KBM-7 (cell line): ENCODE data around the gene SWAP70.
A peak's percentile ranks its signal among the peaks of the same experiment; 100 is the strongest.

Source experiments
- DNase-seq: peaks from one replicate; pipeline ENCODE4 v3.0.0-alpha.2; 2015
- in situ Hi-C: fragments of 300-500 bp; cut with MboI; formaldehyde crosslinking; loops from 2 replicates; pipeline ENCODE4 v1.14.3; 2020; ENCODE audit warnings: low sequenced_read_pairs, low pct_unique_long_range_greater_than_20kb, mixed read lengths

The SWAP70 gene

DNA sequence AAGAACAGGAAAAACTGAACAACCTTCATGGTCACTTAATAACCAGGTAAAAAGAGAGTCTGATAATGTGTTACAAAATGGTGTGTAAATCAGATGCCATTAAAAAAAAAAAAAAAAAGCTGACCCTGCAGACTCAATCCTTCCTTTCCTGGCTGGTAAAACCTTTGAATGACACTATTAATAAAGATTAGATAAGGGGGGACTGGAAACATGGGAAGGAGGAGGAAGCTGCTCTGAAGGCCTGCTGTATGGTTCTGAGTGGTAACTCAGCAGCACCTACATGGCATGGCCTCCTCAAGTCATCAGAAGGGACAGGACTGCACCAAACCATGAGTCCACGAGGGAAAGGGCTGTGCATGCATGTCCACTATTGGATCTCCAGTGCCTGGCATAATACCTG is 18.0 kb upstream of the SWAP70 start:
- no peak for DNase-seq
- in situ Hi-C loops = no loop called here

DNA sequence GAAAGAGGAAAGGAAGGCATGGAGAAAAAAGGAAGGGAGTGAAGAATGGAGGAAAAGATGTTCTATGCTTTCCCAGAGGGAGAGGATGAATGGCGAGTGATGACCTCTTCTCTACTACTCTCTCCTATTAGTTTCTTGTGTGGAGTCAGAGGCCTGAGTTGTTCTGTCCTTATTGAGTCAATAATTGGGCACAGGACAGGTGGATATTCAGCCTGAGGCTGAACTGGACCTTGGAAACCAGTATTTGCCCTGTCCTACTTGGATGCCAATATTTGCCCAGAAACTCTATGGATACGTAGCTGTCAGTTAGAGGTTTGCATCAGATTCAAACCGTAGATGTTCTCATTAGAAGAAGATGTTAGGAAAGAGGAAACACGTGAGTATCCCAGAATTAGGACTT is 17.6 kb upstream of the SWAP70 start:
- in situ Hi-C loops = no loop called here
- DNase-seq = no peak

DNA sequence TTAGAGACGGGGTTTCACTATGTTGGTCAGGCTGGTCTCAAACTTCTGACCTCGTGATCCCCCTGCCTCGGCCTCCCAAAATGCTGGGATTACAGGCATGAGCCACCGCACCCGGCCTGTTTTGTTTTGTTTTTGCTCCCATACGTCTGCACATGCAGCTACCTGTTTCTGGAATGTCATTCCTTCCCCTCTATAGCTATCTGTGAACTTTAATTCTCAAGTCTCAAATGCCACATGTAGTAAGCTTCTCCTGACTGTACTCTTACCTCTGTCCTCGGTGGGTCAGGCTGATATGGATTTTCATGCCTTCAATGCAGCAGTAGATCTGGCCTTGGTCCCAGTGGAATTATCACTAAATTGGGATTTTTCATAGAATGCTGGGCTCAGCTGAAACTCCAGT is 12.4 kb upstream of the SWAP70 start:
- in situ Hi-C loops = no loop called here
- no peak for DNase-seq

DNA sequence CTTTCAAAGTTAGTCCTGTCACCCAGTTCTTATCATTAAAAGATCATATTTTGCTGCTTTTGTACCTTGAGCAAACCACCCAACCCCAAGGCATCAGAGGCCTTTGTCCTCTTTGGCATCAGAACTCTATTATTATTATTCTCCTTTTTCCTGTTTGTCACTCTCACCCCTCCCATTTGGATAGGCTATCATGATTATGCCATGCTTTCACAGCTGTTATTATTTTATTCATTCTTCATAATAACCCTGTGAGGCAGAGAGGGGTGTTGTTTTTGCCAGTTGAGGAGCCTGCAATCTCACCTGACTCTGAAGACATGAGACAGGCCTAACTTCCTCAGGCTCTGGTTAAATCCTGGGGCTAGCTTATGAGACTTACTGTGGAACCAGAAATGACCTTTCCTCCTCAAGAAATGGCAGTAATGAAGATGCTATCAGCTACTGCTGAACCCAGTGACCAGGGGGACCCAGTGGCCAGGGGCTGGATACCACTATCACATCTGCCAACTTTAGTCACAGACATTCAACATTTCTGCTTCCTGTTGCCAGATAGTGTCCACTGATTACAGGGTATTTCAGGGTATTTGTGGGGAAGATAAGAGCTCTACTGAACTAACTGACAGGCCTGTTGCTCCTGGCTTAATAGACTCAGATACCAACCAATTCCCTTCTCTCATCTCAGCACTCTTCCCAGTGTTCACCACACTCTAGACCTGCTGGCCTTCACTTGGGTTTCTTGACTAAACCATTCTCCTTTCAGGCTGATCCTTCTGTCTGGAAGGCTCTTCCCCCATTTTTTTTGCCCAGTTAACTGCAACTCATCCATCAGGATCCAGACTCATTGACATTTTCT is 11.8 kb upstream of the SWAP70 start:
- in situ Hi-C loops = no loop called here
- peak; percentile 64 for DNase-seq

DNA sequence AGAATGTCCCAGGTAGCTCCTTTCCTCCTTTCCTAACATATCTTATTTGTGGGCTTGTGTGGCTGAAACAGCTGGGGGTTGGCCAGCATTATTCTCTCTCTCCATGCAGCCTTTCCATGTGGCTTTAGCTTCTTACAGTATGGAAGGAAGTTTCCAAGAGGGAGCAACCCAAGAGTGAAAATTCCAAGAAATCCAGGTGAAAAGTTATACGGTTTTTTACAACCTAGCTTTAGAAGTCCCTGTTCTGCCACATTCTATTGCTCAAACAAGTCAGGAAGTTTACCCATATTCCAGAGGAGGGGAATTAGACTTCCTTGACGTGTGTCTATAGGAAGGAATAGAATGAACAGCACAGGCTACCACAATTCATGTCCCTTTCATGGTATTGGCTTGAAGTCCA is 10.0 kb upstream of the SWAP70 start:
- DNase-seq = no peak
- in situ Hi-C loops = no loop called here

DNA sequence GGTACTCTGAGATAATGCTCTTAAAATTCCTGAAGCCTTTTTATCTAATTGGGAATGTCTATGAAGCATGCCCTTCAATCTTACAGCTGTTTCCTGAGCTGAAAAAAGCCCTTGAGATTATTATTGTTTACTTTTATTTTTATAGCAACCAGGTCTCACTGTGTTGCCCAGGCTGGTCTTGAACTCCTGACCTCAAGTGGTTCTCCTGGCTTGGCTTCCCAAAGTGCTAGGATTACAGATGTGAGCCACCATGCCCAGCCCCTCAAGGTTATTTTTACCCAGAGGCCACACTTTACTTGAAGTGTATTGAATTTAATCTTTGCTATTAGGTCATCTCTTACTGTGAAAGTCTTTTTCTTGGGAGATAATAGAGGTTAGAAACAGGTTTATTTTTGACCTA is 7.0 kb upstream of the SWAP70 start:
- DNase-seq = no peak

DNA sequence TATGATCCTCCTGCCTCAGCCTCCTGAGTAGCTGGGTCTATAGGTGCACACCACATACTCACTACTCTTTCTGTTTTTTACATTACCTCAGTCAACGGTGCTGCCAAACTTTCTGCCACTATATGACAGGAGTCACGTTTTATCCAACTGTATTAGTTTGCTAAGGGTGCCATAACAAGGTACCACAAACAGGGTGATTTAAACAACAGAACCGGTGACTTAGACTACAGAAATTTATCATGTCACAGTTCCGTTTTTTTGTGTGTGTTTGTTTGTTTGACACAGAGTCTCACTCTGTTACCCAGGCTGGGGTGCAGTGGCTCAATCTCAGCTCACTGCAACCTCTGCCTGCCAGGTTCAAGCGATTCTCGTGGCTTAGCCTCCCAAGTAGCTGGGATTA is 6.3 kb upstream of the SWAP70 start:
- DNase-seq = no peak
- in situ Hi-C loops = no loop called here

More for the DNA sequence above, 7.0 kb upstream of the SWAP70 start:
- in situ Hi-C loops = no loop called here

DNA sequence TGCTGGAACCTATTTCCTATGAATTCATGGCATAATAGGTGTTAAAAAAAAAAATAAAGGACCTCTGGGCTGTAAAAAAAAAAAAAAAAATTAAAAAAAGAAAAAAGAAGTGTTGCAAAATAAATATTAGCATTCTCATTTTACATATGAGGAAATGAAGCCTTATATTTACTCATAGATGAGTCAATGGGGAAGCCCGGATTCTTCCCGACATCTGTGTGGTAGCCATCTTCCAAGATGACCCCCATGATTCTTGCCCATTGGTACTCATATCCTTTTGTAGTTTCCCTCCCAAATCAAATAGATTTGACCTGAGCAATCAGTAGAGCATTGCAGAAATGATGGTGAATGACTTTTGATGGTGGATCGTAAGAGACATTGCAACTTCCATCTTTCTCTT is 3.0 kb upstream of the SWAP70 start:
- DNase-seq = no peak
- in situ Hi-C loops = no loop called here

DNA sequence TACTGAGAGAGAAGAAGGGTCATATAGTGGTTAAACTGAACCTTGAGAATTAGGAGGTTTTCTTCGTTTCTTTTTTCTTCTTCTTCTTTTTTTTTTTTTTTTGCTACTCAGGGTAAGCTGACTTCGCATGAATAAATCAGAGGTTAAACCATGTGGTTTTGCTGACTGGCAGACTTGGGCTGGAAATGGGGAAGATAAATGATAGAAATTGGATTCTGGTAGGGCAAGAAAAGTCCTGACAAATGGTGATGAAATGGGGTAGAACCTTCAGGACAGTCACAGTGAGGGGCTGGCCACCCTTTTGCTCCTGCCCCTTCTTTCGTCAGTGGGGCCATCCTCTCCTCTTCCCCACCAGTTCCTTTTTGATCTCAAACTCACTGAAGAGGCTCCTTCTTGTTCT is 1.6 kb upstream of the SWAP70 start:
- in situ Hi-C loops = no loop called here

DNA sequence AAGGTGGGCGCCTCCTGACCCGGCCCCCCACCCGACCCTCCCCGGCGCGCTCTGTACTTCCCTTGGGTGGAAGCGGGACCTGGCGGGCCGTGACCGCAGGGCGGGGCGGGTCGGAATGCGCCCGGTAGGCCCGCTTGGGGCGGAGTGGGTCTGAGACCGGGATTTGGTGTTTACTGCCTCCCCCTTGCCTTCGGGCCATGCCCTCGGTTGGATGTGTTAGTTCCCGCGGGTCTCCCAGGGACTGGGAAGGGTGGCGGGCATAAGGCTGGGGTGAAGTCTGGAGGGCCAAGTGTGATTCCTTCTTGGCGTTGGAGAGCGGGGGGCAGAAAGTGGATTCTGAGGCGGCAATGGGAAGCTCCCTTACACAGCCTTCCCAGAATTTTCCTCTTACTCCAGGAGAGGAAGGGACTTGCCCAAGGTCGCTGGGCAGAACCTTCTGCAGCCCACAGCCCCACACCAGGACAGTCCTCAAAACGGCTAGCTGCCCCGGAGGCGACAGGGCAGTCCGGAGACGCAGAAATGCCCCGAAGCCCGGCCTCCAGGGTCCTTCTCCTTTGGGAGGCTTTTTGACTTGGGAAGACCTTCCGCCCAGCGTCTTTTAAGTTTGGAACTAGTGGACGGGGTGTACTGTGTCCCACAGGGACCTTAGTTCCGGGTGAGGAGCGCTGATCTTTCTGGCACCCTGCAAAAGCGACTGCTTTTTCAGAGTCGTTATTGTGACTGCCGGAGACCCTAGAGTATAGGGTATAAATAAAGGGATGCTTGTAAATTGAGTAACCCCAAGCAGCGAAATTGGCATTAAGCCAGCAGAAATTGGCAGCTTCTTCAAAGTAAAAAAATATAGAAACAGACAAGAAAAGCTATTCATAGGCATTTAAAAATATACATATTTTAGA is 647 bp downstream of the SWAP70 start:
- peak; percentile 71 for DNase-seq
- in situ Hi-C loops = no loop called here

More for the DNA sequence above, 1.6 kb upstream of the SWAP70 start:
- peak; percentile 90 for DNase-seq

DNA sequence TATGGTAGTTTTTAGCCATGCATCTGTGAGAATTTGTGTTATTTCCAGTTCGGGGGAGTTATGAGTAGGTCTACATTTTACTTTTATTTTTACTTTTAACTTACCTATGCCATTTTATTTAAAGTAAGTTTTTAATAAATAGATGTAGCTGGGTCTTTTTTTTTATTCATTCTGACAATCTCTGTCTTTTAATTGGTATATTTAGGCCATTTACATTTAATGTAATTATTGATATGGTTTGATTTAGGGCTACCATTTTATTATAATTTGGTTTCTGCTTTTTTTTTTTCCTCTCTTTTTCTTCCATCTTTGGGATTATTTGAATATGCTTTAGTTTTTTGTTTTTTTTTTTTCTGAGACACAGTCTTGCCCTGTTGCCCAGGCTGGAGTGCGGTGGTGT is 1.9 kb downstream of the SWAP70 start:
- DNase-seq = no peak
- in situ Hi-C loops = no loop called here

DNA sequence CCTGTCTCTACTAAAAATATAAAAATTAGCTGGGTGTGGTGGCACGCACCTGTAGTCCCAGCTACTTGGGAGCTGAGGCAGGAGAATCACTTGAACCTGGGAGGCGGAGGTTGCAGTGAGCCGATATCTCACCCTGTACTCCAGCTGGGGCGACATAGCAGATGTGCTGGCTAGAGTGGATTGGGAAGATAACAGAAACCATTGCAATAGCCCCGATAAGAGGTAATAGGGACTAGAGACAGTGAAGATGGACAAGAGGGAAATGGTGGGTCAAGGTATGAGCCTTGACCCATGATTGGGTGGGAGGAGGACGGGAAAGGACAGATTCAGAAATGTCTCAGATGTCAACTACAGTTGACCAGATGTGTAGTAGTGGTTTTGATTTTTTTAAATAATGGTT is 6.1 kb downstream of the SWAP70 start:
- no peak for DNase-seq
- in situ Hi-C loops = no loop called here

DNA sequence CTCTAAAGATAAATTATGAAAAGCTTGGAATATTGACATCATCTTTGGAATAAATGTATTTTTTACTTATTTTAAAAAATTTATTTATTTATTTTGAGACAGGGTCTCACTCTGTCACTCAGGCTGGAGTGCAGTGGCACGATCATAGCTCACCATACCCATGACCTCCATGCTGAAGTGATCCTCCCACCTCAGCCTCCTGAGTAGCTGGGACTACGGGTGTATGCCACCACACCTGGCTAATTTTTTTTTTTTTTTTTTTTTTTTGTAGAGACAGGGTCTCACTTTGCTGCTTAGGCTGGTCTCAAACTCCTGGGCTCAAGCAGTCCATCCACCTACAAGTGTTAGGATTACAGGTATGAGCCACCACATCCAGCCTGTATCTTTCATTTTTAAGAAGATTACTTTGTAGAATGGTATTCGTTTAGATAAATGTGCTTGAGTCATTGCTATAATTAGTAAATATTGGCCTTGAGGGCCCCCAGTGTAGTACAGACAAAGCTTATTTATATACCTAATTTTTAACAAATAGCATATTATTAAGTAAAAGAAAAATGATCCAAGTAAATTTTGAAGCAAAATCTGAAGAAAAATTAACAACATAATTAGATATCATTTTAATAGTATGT is 8.5 kb downstream of the SWAP70 start:
- no peak for DNase-seq
- in situ Hi-C loops = no loop called here

DNA sequence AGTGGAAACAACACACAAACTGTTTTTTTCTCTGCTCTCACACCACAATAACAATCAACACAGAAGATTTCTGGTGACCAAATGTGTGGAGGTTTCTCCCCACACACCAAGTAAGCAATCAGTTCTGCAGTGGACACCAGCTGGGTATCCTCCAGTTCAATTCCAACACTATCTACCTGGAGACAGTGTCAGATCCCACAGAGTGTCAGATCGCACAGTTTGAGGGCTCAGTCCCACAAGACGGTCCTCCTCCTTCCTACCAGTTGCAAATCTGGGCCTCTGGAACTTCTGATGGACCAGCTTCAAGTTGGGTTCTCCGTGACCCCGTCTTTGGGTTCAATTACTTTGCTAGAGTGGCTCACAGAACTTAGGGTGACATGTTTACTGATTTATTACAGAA is 9.0 kb downstream of the SWAP70 start:
- in situ Hi-C loops = no loop called here
- no peak for DNase-seq

DNA sequence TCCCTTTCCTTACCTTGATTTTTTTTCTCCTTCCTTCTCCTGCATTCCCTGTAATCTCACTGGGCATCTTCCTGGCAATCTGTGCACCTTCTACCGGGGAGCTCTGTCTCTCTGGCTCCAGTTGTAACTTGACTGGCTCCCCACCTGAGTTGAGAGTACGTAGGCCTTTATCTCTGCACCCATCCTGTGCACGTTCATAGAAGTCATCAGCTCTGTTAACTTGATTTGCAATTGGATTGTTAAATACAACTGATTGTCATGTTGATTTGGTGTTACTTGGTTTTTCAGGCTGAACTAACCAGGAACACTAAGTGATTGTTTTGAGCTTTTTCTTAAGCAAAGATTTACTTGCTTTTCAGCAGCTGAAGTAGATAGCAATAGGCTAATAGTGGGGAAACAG is 11.8 kb downstream of the SWAP70 start:
- DNase-seq = no peak
- in situ Hi-C loops = no loop called here

DNA sequence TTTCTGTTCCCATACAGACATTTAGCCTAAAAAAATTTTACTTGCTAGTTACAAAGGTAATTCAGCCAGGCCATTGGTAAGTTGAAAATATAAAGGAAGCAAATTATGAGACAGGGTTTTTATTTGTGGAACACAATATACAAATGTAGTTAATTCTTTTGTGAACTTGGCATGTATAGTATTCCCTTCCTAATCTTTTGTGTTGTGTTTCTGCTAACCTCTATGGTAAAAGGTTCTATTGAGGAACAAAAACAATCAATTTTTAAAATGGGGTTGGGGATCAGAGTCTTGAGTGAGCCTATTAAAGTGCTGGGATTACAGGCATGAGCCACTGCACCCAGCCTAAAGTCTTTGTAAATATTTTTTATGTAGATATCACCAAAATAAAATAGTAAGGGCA is 14.1 kb downstream of the SWAP70 start:
- in situ Hi-C loops = no loop called here
- DNase-seq = no peak

DNA sequence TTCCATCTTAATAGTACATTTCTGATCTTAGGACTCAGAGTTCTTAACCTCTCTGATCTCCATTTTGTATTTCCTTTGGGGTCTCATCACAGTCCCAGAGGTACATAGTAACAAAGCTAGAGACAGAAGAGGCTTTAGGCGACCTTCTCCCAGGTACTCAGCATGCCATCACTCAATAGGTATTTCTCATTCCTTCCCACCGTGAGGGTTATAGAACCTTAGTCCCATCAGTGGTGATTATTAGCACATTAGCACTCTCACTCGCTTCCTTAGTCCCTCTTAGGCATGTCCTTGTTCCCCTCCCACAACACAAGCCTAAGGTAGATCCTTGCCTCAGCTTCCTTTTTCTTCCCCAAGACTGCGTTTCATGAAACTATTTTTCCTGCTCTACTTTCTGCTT is 14.7 kb downstream of the SWAP70 start:
- in situ Hi-C loops = no loop called here
- DNase-seq = no peak

DNA sequence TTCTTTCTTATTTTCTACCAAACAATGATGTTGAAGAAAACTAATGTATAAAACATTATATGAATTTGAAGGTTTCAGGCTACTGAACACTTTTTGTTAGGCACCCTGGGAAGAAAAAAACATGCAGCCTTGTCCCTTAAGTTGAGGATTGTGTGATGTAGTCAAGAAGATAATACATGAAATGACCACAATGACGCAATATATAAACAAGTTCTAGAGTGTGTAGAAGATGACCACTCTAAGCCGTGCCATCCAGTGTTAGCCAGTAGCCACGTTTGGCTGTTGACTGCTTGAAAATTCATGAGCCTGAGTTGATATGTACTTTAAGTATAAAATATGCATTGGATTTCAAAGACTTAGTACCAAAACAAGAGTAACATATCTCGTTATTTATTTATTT is 16.2 kb downstream of the SWAP70 start:
- in situ Hi-C loops = no loop called here
- no peak for DNase-seq

DNA sequence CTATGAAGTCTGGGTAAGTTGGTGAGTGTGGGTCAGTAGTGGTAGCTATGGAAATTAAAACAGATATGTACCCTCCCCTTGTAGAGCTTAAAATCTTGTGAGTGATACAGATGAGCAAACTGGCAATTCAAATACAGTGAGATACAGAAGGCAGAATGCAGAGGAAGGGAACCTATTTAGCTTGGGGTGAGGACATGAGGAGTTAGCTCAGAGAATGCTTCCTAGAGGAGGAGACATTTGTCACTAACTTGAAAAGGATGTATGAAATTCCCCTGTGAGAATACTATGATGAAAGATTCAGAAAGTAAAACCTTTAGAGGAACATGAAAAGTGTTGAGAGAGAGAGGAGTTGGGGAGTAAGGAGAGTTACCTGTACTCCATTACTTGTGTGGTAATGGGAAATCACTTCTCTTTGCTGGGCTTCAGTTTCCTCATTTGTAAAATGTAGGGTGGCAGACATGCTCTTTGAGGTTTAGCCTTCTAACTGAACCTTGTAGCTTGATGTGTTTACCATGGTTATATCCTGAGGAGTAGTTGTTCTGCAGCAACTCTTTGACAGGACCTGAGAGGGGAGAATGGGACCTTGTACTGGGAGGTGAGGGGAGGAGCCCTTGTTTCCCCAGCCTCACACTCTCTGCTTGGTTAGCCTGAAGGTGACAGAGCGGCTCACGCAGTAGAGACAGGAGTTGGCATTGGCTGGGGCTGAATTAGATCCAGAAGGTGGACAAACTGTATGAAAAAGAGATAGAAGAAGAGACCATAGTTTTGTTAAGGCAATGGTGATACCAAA is 17.9 kb downstream of the SWAP70 start:
- in situ Hi-C loops = no loop called here

More for the DNA sequence above, 17.9 kb downstream of the SWAP70 start:
- peak; percentile 42 for DNase-seq
